OCI-LY1 (cell line): ENCODE data around the gene OTUB1.
"Not testable (repeated sequence)": the region's sequence is repeated elsewhere in the genome, so short reads cannot be mapped to it uniquely, and the experiment has no call there.

Experiments
- H2AFZ ChIP-seq: fragments of 200-600 bp; sonication (generic), shearing (Covaris generic); 2 replicates; pipeline ENCODE4 v1.6.0; 2014; ENCODE audit warnings: antibody characterized with exemption, mild to moderate bottlenecking, low read length
- H3F3A ChIP-seq: fragments of 200-600 bp; sonication (generic), shearing (Covaris generic); 2 replicates; pipeline ENCODE4 v1.6.0; 2014; ENCODE audit warnings: mild to moderate bottlenecking, antibody characterized with exemption, low read length, moderate library complexity; ENCODE audit not compliant: insufficient read depth
- H3K27ac ChIP-seq: fragments of 200-600 bp; sonication (generic); 2 replicates; pipeline ENCODE4 v1.5.1; 2014; ENCODE audit warnings: low read length, mixed run types, mild to moderate bottlenecking, low read depth; ENCODE audit not compliant: poor library complexity, severe bottlenecking
- H3K27me3 ChIP-seq: fragments of 200-600 bp; sonication (generic); 2 replicates; pipeline ENCODE4 v1.6.0; 2014; ENCODE audit warnings: antibody characterized with exemption, mild to moderate bottlenecking, low read length, moderate library complexity; ENCODE audit not compliant: insufficient read depth
- H3K36me3 ChIP-seq: fragments of 200-600 bp; sonication (generic); 2 replicates; pipeline ENCODE4 v1.6.1; 2014; ENCODE audit warnings: mild to moderate bottlenecking, antibody characterized with exemption, low read length, moderate library complexity, mixed read lengths; ENCODE audit not compliant: insufficient read depth
- H3K4me1 ChIP-seq: fragments of 200-600 bp; sonication (generic); 2 replicates; pipeline ENCODE4 v1.5.1; 2014; ENCODE audit warnings: mild to moderate bottlenecking, low read length, moderate library complexity; ENCODE audit not compliant: insufficient read depth, severe bottlenecking
- H3K4me2 ChIP-seq: fragments of 200-600 bp; sonication (generic), shearing (Covaris generic); 2 replicates; pipeline ENCODE4 v1.6.1; 2014; ENCODE audit warnings: low read length
- H3K4me3 ChIP-seq: fragments of 200-600 bp; sonication (generic); 2 replicates; pipeline ENCODE4 v1.5.1; 2014; ENCODE audit warnings: low read length, low read depth, mild to moderate bottlenecking, mixed read lengths; ENCODE audit not compliant: poor library complexity, severe bottlenecking
- H3K79me2 ChIP-seq: fragments of 200-600 bp; shearing (Covaris generic); 2 replicates; pipeline ENCODE4 v1.6.1; 2016; ENCODE audit warnings: mixed run types, low read length, mixed read lengths; ENCODE audit not compliant: insufficient read depth
- H3K9ac ChIP-seq: fragments of 200-600 bp; sonication (generic), shearing (Covaris generic); 2 replicates; pipeline ENCODE4 v1.6.1; 2014; ENCODE audit warnings: mild to moderate bottlenecking, low read length, mixed read lengths
- H3K9me2 ChIP-seq: fragments of 200-600 bp; sonication (generic), shearing (Covaris generic); 2 replicates; pipeline ENCODE4 v1.6.1; 2014; ENCODE audit warnings: low read depth, mild to moderate bottlenecking, low read length, mixed read lengths
- H3K9me3 ChIP-seq: fragments of 200-600 bp; shearing (Covaris generic); 2 replicates; pipeline ENCODE4 v1.6.1; 2014; ENCODE audit warnings: low read length, mixed read lengths
- H4K20me1 ChIP-seq: fragments of 200-600 bp; sonication (generic), shearing (Covaris generic); 2 replicates; pipeline ENCODE4 v1.6.0; 2016; ENCODE audit warnings: mild to moderate bottlenecking, low read length; ENCODE audit not compliant: insufficient read depth
- CTCF ChIP-seq: fragments of 200-600 bp; sonication (generic), shearing (Covaris generic); IDR thresholded peaks from 2 replicates; pipeline ENCODE4 v1.5.1; 2017; ENCODE audit warnings: mild to moderate bottlenecking, antibody characterized with exemption, low read length, moderate library complexity, mixed read lengths
- EZH2 ChIP-seq: fragments of 200-600 bp; sonication (generic), shearing (Covaris generic); IDR thresholded peaks from 2 replicates; pipeline ENCODE4 v1.8.0; 2017; ENCODE audit warnings: borderline replicate concordance, mixed run types, mild to moderate bottlenecking, antibody characterized with exemption, low read length, moderate library complexity, mixed read lengths

Gene OTUB1

DNA sequence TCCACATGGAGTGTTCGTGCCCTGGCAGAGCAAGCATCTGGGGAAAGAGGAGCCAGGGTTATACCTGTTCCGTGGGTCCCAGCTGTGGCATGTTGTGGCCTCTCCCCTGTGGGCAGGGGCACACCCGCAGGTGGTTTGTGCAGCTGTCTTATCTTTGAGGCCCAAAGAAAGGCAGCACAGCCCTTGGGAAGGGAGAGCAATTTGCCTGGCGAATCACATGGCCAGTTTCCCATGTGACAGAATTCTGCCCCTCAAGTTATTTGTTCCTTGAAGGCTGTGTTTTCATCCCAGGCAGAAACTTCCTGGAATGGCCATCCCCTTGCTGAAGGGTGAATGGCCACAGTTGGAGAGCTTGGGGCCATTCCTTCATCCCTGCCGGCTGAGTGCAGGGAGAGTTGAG, 28.2 kb upstream of the OTUB1 start:
- Histone ChIP-seq H3K4me2 (no peak overlapping the region), H3K27me3 (no peaks in the 10 kb centered on the region), H2AFZ (no peak overlapping the region), H3K4me3 (no peak overlapping the region), H3K9ac (no peak overlapping the region), H3F3A (no peaks in the 10 kb centered on the region), H3K9me3 (no peaks in the 10 kb centered on the region), H3K36me3 (peaks cover 51% of the 10 kb centered on the region), H4K20me1 (no peaks in the 10 kb centered on the region), H3K9me2 (no peaks in the 10 kb centered on the region), H3K4me1 (no peaks in the 10 kb centered on the region), H3K79me2 (no peaks in the 10 kb centered on the region), H3K27ac (no peak overlapping the region)
- no peak for TF ChIP-seq EZH2
- no peak for TF ChIP-seq CTCF

DNA sequence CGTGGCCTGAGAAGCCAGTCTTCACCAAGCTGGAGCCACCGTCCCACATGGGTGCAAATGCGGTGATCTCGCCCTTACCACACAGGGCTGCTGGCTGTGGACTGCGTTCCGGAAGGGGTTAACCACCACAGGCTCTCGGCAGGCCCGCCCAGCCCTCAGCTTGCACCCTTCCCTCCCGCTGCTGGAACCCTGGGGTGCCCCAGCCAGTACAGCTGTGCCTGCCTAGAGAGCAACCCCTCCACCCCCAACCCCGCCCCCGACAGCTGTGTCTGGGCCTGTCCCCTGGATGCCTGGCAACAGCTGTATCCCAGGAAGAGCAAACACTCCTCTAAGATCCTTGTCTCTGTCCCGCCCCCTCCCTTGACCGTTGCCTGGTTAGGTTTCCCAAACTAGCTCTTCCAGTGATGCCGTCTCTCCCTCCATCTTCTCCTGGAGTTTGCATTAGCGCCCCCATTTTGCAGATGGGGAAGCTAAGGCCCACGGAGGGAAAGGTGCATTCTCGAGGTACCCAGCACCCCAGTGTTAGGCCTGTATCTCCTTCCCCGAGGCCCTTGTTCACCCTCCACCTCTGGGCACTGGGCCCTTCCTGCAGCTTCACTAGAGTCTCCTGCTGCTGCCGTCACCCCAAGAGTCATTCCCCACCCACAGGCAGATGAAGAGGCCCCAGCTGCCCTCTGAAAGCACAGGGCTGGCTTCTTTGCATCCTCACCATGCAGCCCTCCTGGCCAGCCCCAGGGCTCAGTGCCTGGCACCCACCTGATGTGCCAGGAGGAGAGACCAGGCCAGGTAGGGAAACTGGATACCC, 24.4 kb upstream of the OTUB1 start:
- no peaks in the 10 kb centered on the region for H3F3A ChIP-seq
- TF ChIP-seq EZH2 (no peak), CTCF (no peak)
- H3K9me3 ChIP-seq: no peaks in the 10 kb centered on the region
- H3K79me2 ChIP-seq: no peaks in the 10 kb centered on the region
- peaks cover 15% of the 10 kb centered on the region for H3K36me3 ChIP-seq
- no peaks in the 10 kb centered on the region for H4K20me1 ChIP-seq
- H3K27me3 ChIP-seq: no peaks in the 10 kb centered on the region
- H3K4me2 ChIP-seq: no peak overlapping the region
- H3K4me1 ChIP-seq: no peaks in the 10 kb centered on the region
- no peak overlapping the region for H3K4me3 ChIP-seq
- no peaks in the 10 kb centered on the region for H3K9me2 ChIP-seq
- H2AFZ ChIP-seq: no peak overlapping the region
- H3K27ac ChIP-seq: no peak overlapping the region
- no peak overlapping the region for H3K9ac ChIP-seq

GRCh38 chr11:63963895-63964294, 22.3 kb upstream of the OTUB1 start:
- H3K27ac ChIP-seq, H3K4me1 ChIP-seq, H3K4me2 ChIP-seq, H4K20me1 ChIP-seq, H3K9me2 ChIP-seq, H3K9ac ChIP-seq, H3F3A ChIP-seq, H3K27me3 ChIP-seq, H3K9me3 ChIP-seq, H2AFZ ChIP-seq, H3K4me3 ChIP-seq, H3K36me3 ChIP-seq, H3K79me2 ChIP-seq: not testable (repeated sequence)

DNA sequence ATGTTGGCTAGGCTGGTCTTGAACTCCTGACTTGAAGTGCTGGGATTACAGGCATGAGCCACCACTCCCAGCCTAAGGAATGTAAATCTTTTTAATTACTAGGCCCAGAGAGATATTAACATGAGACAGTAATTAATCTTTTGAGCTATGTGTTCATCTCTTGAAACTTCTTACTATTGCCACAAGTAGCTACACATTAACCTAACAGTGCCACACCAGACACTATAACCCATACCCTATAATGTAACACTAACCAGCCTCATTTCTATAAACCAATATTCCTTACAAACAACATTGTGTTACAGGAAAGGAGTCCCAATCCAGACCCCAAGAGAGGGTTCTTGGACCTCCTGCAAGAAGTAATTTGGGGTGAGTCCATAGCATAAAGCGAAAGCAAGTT, 19.8 kb upstream of the OTUB1 start:
- no peak for TF ChIP-seq CTCF
- no peak for TF ChIP-seq EZH2
- Histone ChIP-seq H3K9me2 (no peaks in the 10 kb centered on the region), H2AFZ (no peak overlapping the region), H3K4me3 (no peak overlapping the region), H3K36me3 (no peaks in the 10 kb centered on the region), H3F3A (no peaks in the 10 kb centered on the region), H3K79me2 (no peaks in the 10 kb centered on the region), H4K20me1 (no peaks in the 10 kb centered on the region), H3K27ac (no peak overlapping the region), H3K27me3 (no peaks in the 10 kb centered on the region), H3K9ac (no peak overlapping the region), H3K4me2 (no peak overlapping the region), H3K9me3 (no peaks in the 10 kb centered on the region), H3K4me1 (peaks cover 9% of the 10 kb centered on the region)
